Hepatocyte (in vitro differentiated cells): ENCODE data around the gene GMDS. TPM values are rescaled to one million over a fixed set of nuclear protein-coding genes. Genes with fewer than 3 reads are reported as not detected.

Experiments
- DNase-seq: peaks from one replicate; pipeline ENCODE4 v3.0.0-alpha.2; 2016; ENCODE audit warnings: low spot score
- H2AFZ ChIP-seq: fragments of 200-600 bp; sonication (generic); 2 replicates; pipeline ENCODE4 v1.6.0; 2016; ENCODE audit warnings: antibody characterized with exemption, mild to moderate bottlenecking
- H3K27ac ChIP-seq: fragments of 200-600 bp; sonication (generic); 2 replicates; pipeline ENCODE4 v1.5.1; 2016; ENCODE audit warnings: mild to moderate bottlenecking
- H3K27me3 ChIP-seq: fragments of 200-600 bp; sonication (generic); 2 replicates; pipeline ENCODE4 v1.6.1; 2016
- H3K36me3 ChIP-seq: fragments of 200-600 bp; sonication (generic); replicated peaks from 2 replicates; pipeline ENCODE4 v1.5.1; 2016; ENCODE audit warnings: low read depth; ENCODE audit not compliant: insufficient read depth
- H3K4me1 ChIP-seq: fragments of 200-600 bp; sonication (generic); 2 replicates; pipeline ENCODE4 v1.5.1; 2016; ENCODE audit warnings: mild to moderate bottlenecking, moderate library complexity; ENCODE audit not compliant: insufficient read depth
- H3K4me2 ChIP-seq: fragments of 200-600 bp; sonication (generic); 2 replicates; pipeline ENCODE4 v1.6.0; 2016
- H3K4me3 ChIP-seq: fragments of 200-600 bp; sonication (generic); 2 replicates; pipeline ENCODE4 v1.5.1; 2016; ENCODE audit warnings: mild to moderate bottlenecking
- H3K79me2 ChIP-seq: fragments of 200-600 bp; sonication (generic); 2 replicates; pipeline ENCODE4 v1.6.0; 2017; ENCODE audit warnings: mild to moderate bottlenecking
- H3K9me2 ChIP-seq: fragments of 200-600 bp; sonication (generic); replicated peaks from 2 replicates; pipeline ENCODE4 v1.6.0; 2017; ENCODE audit warnings: mild to moderate bottlenecking; ENCODE audit not compliant: insufficient read depth
- H3K9me3 ChIP-seq: fragments of 200-600 bp; sonication (generic); 2 replicates; pipeline ENCODE4 v1.5.1; 2016; ENCODE audit warnings: low read depth, mild to moderate bottlenecking
- H4K20me1 ChIP-seq: fragments of 200-600 bp; sonication (generic); 2 replicates; pipeline ENCODE4 v1.6.0; 2016; ENCODE audit warnings: mild to moderate bottlenecking; ENCODE audit not compliant: insufficient read depth, poor library complexity, severe bottlenecking
- CTCF ChIP-seq: fragments of 200-600 bp; sonication (generic); IDR thresholded peaks from 2 replicates; pipeline ENCODE4 v1.5.1; 2016; ENCODE audit warnings: antibody characterized with exemption, mild to moderate bottlenecking; ENCODE audit not compliant: poor library complexity
- EZH2 ChIP-seq: fragments of 200-600 bp; sonication (generic); IDR thresholded peaks from 2 replicates; pipeline ENCODE4 v1.6.1; 2016; ENCODE audit warnings: antibody characterized with exemption, mild to moderate bottlenecking, borderline replicate concordance
- EZH2phosphoT487 ChIP-seq: fragments of 200-600 bp; sonication (generic); IDR thresholded peaks from one replicate; pipeline ENCODE4 v1.6.1; 2018; ENCODE audit warnings: antibody characterized with exemption, mild to moderate bottlenecking, low read depth, moderate library complexity; ENCODE audit not compliant: unreplicated experiment, severe bottlenecking
- WGBS: methylation state at CpG from one replicate; pipeline ENCODE4 v1.1.6; 2016; ENCODE audit warnings: low lambda C conversion rate; ENCODE audit errors: missing lambda C conversion rate; 5-methylcytosine and 5-hydroxymethylcytosine counted together
- polyA plus RNA-seq: library from polyadenylated mRNA; unstranded; fragments of >200 nt; fragmentation: Nextera tagmentation; extraction: Ambion mirVana; gene quantifications from 2 replicates; pipeline ENCODE4 v1.2.1, GENCODE V29; 2016
- total RNA-seq: library from RNA; depleted of rRNA; stranded (reverse); fragments of >200 nt; gene quantifications from 2 replicates; pipeline ENCODE4 v1.2.3, GENCODE V29; 2014

The GMDS gene
- total and polyA plus RNA-seq, 2 experiments from 2014 or later: 20.7 to 32.6 TPM

- no peak for DNase-seq
- Histone ChIP-seq H3K9me3 (no peaks in the 10 kb centered on the region), H4K20me1 (no peaks in the 10 kb centered on the region), H3K36me3 (no peaks in the 10 kb centered on the region), H3K4me3 (no peak overlapping the region), H3K4me1 (peaks cover 3% of the 10 kb centered on the region), H3K4me2 (no peak overlapping the region), H3K27me3 (no peaks in the 10 kb centered on the region), H2AFZ (no peak overlapping the region), H3K79me2 (no peaks in the 10 kb centered on the region), H3K9me2 (no peaks in the 10 kb centered on the region), H3K27ac (no peak overlapping the region)
- TF ChIP-seq CTCF: no peak
- 60% methylated on average over 6 of the region's 6 CpGs for WGBS
Observed at GRCh38 chr6:1703923-1704322, 541.5 kb downstream of the GMDS start.

- Histone ChIP-seq H3K9me3 (no peaks in the 10 kb centered on the region), H3K4me2 (no peak overlapping the region), H3K27ac (no peak overlapping the region), H2AFZ (no peak overlapping the region), H3K4me3 (no peak overlapping the region), H3K27me3 (no peaks in the 10 kb centered on the region), H3K36me3 (no peaks in the 10 kb centered on the region), H4K20me1 (no peaks in the 10 kb centered on the region), H3K9me2 (no peaks in the 10 kb centered on the region), H3K79me2 (no peaks in the 10 kb centered on the region), H3K4me1 (peaks cover 3% of the 10 kb centered on the region)
- WGBS: 76% methylated on average over 9 of the region's 9 CpGs
- TF ChIP-seq CTCF: no peak
- TF ChIP-seq EZH2phosphoT487: no peak
- no peak for TF ChIP-seq EZH2
- no peak for DNase-seq
Observed at GRCh38 chr6:1703091-1703855, 542.1 kb downstream of the GMDS start.

- no peak overlapping the region for H3K27ac ChIP-seq
- no peaks in the 10 kb centered on the region for H3K9me2 ChIP-seq
- WGBS: 69% methylated on average over 8 of the region's 8 CpGs
- H3K79me2 ChIP-seq: no peaks in the 10 kb centered on the region
- TF ChIP-seq CTCF (no peak), EZH2 (no peak), EZH2phosphoT487 (no peak)
- H3K27me3 ChIP-seq: no peaks in the 10 kb centered on the region
- no peaks in the 10 kb centered on the region for H3K9me3 ChIP-seq
- H2AFZ ChIP-seq: no peak overlapping the region
- no peak overlapping the region for H3K4me2 ChIP-seq
- H3K4me1 ChIP-seq: peaks cover 3% of the 10 kb centered on the region
- H3K36me3 ChIP-seq: no peaks in the 10 kb centered on the region
- no peaks in the 10 kb centered on the region for H4K20me1 ChIP-seq
- DNase-seq: peak; percentile 12
- no peak overlapping the region for H3K4me3 ChIP-seq
Observed at GRCh38 chr6:1702580-1703051, 542.8 kb downstream of the GMDS start.
